Breast epithelium (tissue), 4 donors: ENCODE measurements around the gene ERI2. TPM values are rescaled to one million over a fixed set of nuclear protein-coding genes. Genes with fewer than 3 reads are reported as not detected.

Experiments
- DNase-seq, 2 donors: peaks; one replicate each; pipeline ENCODE4 v3.0.0-alpha.2; 2019; ENCODE audit warnings: low spot score in 2 of 2
- H3K27ac ChIP-seq, 2 donors: fragments of 200-600 bp; sonication (generic) in 1 of 2; one replicate each; pipeline ENCODE4 v1.5.1; 2016 to 2019; ENCODE audit warnings: mild to moderate bottlenecking in 1 of 2
- H3K27me3 ChIP-seq, 2 donors: fragments of 200-600 bp; sonication (generic) in 1 of 2; one replicate each; pipeline versions ENCODE4 v1.5.1 to v1.6.0; 2017 to 2019; ENCODE audit warnings: control low read depth in 1 of 2, mild to moderate bottlenecking in 1 of 2
- H3K36me3 ChIP-seq: fragments of 200-600 bp; one replicate; pipeline ENCODE4 v1.5.1; 2019
- H3K4me1 ChIP-seq, 2 donors: fragments of 200-600 bp; sonication (generic); one replicate each; pipeline ENCODE4 v1.5.1; 2016 to 2019; ENCODE audit warnings: control low read depth in 1 of 2
- H3K4me3 ChIP-seq, 3 donors: fragments of 200-600 bp; sonication (generic); 1 replicate in 2 of 3; 2 replicates in 1 of 3; pipeline ENCODE4 v1.5.1; 2016 to 2019; ENCODE audit warnings: mild to moderate bottlenecking in 3 of 3, moderate library complexity in 2 of 3
- H3K9me3 ChIP-seq, 2 donors: fragments of 200-600 bp; sonication (generic) in 1 of 2; one replicate each; pipeline ENCODE4 v1.5.1; 2016 to 2019; ENCODE audit warnings: control low read depth in 1 of 2
- POLR2A ChIP-seq: fragments of 450-650 bp; IDR thresholded peaks from one replicate; pipeline ENCODE4 v1.6.1; 2016; ENCODE audit warnings: antibody characterized with exemption, mild to moderate bottlenecking, moderate library complexity
- POLR2AphosphoS5 ChIP-seq, 3 donors: sonication (generic); formaldehyde crosslinking; IDR thresholded peaks; one replicate each; pipeline ENCODE4 v1.6.1; 2017; ENCODE audit warnings: antibody characterized with exemption in 3 of 3
- intact Hi-C: fragments of 100-400 bp; cut with DNase I; formaldehyde crosslinking; loops from one replicate; pipeline ENCODE4 v1.15.1; 2023; ENCODE audit warnings: low total_unique reads
- total RNA-seq, 3 donors: library from RNA; depleted of rRNA; stranded (reverse); fragments of >200 nt; gene quantifications; one replicate each; pipeline ENCODE4 v1.1.0, GENCODE V29; 2016
- TF ChIP-seq, protein P1 (sequence below), 3 donors: fragments of 450-650 bp; IDR thresholded peaks; one replicate each; pipeline ENCODE4 v1.5.1; 2016 to 2017; ENCODE audit warnings: antibody characterized with exemption in 3 of 3, mild to moderate bottlenecking in 3 of 3, moderate library complexity in 3 of 3

The ERI2 gene
- total RNA-seq, 3 donors from 2014 or later: 21.8 to 33.2 (median 26.2) TPM

DNA sequence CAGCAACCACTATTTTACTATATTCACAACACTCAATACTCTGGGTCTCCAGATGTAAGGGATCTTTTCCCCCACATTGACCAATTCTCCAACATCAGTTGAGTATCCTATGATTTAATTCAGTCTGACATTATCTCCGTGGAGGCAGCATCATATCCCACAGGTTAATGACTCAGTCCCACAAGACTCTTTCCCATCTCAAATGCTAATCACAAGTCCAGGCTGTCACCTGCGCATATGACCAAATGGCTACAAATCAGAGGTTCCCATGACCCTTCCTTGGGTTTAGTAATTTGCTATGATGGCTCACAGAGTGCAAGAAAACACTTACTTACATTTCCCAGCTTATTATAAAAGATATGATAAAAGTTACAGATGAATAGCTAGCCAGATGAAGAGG, 23.8 kb downstream of the ERI2 start:
- H3K27ac ChIP-seq: no peak overlapping the region
- no peaks in the 10 kb centered on the region for H3K9me3 ChIP-seq
- H3K27me3 ChIP-seq: no peaks in the 10 kb centered on the region
- no peak for TF ChIP-seq POLR2AphosphoS5 (IDR thresholded peaks at IDR 0.05)
- no peak for TF ChIP-seq POLR2A
- TF ChIP-seq, protein P1, sequence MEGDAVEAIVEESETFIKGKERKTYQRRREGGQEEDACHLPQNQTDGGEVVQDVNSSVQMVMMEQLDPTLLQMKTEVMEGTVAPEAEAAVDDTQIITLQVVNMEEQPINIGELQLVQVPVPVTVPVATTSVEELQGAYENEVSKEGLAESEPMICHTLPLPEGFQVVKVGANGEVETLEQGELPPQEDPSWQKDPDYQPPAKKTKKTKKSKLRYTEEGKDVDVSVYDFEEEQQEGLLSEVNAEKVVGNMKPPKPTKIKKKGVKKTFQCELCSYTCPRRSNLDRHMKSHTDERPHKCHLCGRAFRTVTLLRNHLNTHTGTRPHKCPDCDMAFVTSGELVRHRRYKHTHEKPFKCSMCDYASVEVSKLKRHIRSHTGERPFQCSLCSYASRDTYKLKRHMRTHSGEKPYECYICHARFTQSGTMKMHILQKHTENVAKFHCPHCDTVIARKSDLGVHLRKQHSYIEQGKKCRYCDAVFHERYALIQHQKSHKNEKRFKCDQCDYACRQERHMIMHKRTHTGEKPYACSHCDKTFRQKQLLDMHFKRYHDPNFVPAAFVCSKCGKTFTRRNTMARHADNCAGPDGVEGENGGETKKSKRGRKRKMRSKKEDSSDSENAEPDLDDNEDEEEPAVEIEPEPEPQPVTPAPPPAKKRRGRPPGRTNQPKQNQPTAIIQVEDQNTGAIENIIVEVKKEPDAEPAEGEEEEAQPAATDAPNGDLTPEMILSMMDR (IDR thresholded peaks at IDR 0.05): no peak
- intact Hi-C loops: no loop called here
- H3K36me3 ChIP-seq: no peaks in the 10 kb centered on the region
- H3K4me1 ChIP-seq: no peaks in the 10 kb centered on the region
- H3K4me3 ChIP-seq: no peak overlapping the region
- DNase-seq: no peak

DNA sequence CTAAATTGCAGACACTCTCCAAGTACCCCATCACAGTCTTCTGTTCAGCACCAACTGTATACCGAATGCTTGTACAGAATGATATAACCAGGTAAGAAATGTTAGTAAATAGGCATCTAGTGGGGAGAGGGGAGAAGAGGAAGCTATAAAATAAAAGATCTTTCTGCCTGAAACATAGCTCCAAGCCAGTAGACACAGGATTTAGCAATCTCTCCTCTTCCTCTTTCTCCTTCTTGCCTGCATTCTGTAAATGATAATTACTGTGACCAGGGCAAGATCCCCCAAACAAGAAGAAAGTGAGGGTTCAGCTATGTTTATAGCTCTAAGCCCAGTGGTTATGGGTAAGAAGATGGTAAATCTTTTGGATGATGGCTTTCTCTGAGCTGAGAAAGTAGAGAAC, 24.6 kb downstream of the ERI2 start:
- DNase-seq: no peak
- intact Hi-C loops: no loop called here
- Histone ChIP-seq H3K4me3 (no peak overlapping the region), H3K27me3 (no peaks in the 10 kb centered on the region), H3K36me3 (no peaks in the 10 kb centered on the region), H3K9me3 (no peaks in the 10 kb centered on the region), H3K4me1 (no peaks in the 10 kb centered on the region), H3K27ac (no peak overlapping the region)
- no peak for TF ChIP-seq POLR2A
- TF ChIP-seq POLR2AphosphoS5 (IDR thresholded peaks at IDR 0.05): no peak
- TF ChIP-seq, protein P1 (IDR thresholded peaks at IDR 0.05): no peak

DNA sequence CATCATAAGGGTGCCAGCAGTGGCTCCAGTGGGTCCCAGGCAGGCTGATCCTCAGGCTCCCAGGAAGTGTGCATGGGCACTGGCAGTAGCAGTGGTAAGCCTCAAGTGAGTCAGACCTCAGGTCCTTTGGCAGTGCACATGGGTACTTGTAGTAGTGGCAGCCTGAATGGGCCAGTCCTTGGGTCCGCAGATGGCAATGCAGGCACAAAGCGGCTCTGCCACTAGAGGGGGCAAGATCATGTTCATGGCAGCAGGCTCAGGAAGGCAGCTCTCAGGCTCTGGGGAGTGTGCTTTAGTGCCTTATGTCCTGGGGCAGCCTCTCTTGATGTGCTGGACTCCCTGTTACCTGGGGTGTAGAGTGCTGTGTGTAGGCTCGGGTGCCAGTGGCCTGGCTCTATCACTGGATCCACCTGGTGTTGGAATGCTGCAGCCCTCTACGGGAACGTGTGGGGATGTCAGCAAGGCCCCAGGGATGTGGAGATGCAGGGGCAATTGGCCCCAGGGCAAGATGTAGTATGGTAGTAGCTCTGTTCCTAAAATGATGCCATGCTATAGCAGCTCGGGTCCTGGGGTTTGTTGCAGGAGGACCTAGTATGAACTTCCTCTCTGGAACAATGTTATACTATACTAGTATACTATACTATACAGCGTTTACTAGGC, 31.4 kb downstream of the ERI2 start:
- Histone ChIP-seq H3K9me3 (no peaks in the 10 kb centered on the region), H3K4me1 (no peaks in the 10 kb centered on the region), H3K27ac (no peak overlapping the region), H3K27me3 (no peaks in the 10 kb centered on the region), H3K4me3 (no peak overlapping the region), H3K36me3 (no peaks in the 10 kb centered on the region)
- TF ChIP-seq POLR2A (no peak), POLR2AphosphoS5 (IDR thresholded peaks at IDR 0.05) (no peak)
- TF ChIP-seq, protein P1 (IDR thresholded peaks at IDR 0.05): no peak
- DNase-seq: peak in 1 of 2 donors; percentile 63
- intact Hi-C loops: no loop called here

DNA sequence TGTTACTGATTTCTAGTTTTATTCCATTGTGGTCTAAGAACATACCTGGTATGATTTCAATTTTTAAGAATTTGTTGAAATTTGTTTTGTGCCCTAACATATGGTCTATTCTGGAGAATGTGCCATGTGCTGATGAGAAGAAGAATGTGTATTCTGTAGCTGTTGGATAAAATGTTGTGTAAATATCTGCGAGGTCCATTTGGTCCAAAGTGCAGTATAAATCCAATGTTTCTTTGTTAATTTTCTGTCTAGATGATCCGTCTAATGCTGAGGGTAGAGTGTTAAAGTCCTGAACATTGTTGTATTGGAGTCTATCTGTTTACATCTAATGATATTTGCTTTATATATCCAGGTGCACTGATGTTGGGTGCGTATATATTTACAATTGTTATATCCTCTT, 32.6 kb downstream of the ERI2 start:
- no peaks in the 10 kb centered on the region for H3K4me1 ChIP-seq
- no peak overlapping the region for H3K4me3 ChIP-seq
- intact Hi-C loops: no loop called here
- no peak overlapping the region for H3K27ac ChIP-seq
- no peaks in the 10 kb centered on the region for H3K9me3 ChIP-seq
- TF ChIP-seq, protein P1 (IDR thresholded peaks at IDR 0.05): no peak
- no peak for TF ChIP-seq POLR2AphosphoS5 (IDR thresholded peaks at IDR 0.05)
- TF ChIP-seq POLR2A: no peak
- H3K36me3 ChIP-seq: no peaks in the 10 kb centered on the region
- H3K27me3 ChIP-seq: no peaks in the 10 kb centered on the region
- DNase-seq: no peak

DNA sequence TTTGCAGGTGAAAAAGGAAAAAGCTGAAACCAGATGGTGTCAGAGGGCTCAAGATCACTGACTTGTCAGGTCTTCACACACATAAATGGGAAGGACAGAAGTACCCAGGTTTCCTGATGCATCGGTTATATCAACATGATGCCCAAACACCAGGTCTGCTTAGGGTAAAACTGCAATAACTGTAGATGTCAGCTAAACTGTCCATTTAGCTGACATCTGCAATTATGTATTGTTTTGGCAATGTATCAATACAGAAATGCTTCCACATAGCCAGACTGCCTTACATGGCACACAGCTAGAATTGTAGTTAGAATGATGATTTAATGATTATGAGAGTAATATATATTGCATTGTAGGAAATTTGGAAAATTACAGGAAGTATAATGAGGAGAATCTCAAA, 37.5 kb downstream of the ERI2 start:
- Histone ChIP-seq H3K4me1 (no peaks in the 10 kb centered on the region), H3K27me3 (no peaks in the 10 kb centered on the region), H3K9me3 (no peaks in the 10 kb centered on the region), H3K4me3 (no peak overlapping the region), H3K36me3 (no peaks in the 10 kb centered on the region), H3K27ac (no peak overlapping the region)
- intact Hi-C loops: no loop called here
- TF ChIP-seq POLR2A (no peak), POLR2AphosphoS5 (IDR thresholded peaks at IDR 0.05) (no peak)
- TF ChIP-seq, protein P1 (IDR thresholded peaks at IDR 0.05): no peak
- DNase-seq: no peak
